Right ventricle myocardium superior (tissue), 1 donor: Measurements from ENCODE around the gene PTPN1. TPM values are rescaled to one million over a fixed set of nuclear protein-coding genes. Genes with fewer than 3 reads are reported as not detected.
A peak's percentile ranks its signal among the peaks of the same experiment; 100 is the strongest.
"Not testable (repeated sequence)": the region's sequence is repeated elsewhere in the genome, so short reads cannot be mapped to it uniquely, and the experiment has no call there.

Source experiments
- ATAC-seq: fragments of 200-7000 bp; cut with Tn5 transposase; one replicate; pipeline ENCODE4 v1.9.1; 2020; ENCODE audit warnings: mild to moderate bottlenecking; ENCODE audit not compliant: poor library complexity
- DNase-seq: peaks from one replicate; pipeline ENCODE4 v3.0.0-alpha.2; 2020
- intact Hi-C: fragments of 100-400 bp; cut with DNase I; formaldehyde crosslinking; loops from one replicate; pipeline ENCODE4 v1.11.2; 2022
- total RNA-seq: library from RNA; stranded (reverse); fragmentation: NEBNext Ultra II Directional; extraction: Animal tissue kit (Norgen Biotek cat#: 25700); gene quantifications from one replicate; pipeline ENCODE4 v1.2.1, GENCODE V29; 2021
- donor health status: DM: no; HTN: yes; CAD: no; lungs with severe emphysema.

Gene PTPN1
- total RNA-seq, 1 donor from 2014 or later: 20.1 TPM

DNA sequence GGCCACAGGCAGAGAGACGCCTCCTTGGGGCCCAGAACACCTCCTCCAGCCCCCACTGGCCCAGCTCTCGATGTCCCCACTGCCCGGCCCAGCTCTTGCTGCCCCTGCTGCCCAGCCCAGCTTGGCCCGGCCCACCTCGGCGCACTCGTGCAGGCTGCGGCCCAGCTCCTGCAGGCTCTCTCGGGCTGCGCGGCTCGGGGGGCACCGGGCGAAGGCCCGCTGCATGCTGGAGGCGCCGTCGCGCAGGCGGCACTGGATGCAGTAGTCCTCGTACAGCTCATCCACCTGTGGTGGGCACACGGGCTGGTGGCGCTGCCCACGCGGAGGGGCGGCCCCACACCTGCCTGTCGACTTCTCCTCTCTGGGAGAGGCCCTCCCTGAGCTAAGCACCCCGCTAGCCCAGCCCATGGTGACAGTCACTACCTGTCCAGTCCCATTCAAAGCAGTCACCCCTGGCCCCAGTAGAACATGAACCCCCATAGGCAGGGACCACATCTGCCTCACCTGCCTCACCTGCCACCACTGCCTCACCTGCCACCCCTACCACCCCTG lies 99.3 kb downstream of the PTPN1 start:
- DNase-seq: no peak

DNA sequence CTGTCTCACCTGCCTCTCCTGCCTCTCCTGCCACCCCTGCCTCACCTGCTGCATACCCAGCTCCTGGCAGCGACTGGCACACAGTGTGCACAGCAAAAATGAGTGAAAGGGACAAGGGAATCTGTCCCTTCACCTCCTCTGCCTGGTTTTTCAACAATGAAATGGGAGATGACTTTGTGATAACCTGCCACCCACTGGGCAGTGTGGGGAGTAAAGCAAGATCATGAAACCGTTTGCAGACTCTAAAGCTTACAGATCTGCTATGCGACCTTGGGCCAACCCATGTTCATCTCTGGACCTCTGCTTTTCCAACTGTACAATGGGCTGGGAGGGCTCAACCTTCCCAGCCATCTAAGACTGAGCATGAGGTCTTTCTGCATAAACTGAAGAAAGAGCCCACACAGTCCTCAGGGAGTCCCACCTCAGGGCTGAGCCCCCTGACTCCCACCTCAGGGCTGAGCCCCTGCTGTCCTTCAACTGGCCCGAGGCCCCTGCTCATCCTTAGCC lies 100.1 kb downstream of the PTPN1 start:
- no peak for ATAC-seq
- intact Hi-C loops: no loop called here
- DNase-seq: no peak

More for the DNA sequence above, 99.3 kb downstream of the PTPN1 start:
- intact Hi-C loops: no loop called here
- no peak for ATAC-seq

DNA sequence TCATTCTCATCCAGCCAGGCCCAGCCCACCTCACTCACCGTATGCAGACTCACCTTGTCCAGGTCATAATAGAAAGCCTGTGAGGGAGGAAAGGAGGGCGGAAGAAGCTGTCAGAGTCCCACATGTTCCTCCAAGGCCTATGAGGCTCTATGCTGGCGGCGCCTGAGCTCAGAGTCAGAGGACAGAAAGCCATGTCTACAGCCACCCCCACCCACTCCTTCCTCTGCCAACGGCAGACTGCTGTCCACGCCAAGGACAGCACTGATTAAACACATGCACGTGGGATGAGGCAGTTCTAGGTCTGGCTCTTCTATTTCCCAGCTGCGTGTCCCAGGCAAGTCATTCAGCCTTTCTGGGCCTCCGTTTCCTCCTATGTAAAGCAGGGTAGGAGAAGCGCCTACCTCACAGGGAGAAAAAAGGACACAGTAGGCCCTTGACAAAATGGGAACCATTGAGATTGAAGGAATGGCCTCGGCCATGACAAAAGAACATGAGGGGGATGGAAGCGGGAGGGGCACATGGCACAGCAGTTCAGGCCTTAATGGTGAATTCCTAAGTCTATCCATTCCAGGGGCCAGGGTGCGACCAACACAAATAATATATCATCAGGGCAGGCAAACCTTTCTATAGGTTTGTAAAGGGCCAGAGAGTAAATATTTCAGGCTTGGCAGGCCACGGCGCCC lies 101.1 kb downstream of the PTPN1 start:
- peak; percentile 85 for ATAC-seq
- intact Hi-C loops: no loop called here
- peak; percentile 66 for DNase-seq

DNA sequence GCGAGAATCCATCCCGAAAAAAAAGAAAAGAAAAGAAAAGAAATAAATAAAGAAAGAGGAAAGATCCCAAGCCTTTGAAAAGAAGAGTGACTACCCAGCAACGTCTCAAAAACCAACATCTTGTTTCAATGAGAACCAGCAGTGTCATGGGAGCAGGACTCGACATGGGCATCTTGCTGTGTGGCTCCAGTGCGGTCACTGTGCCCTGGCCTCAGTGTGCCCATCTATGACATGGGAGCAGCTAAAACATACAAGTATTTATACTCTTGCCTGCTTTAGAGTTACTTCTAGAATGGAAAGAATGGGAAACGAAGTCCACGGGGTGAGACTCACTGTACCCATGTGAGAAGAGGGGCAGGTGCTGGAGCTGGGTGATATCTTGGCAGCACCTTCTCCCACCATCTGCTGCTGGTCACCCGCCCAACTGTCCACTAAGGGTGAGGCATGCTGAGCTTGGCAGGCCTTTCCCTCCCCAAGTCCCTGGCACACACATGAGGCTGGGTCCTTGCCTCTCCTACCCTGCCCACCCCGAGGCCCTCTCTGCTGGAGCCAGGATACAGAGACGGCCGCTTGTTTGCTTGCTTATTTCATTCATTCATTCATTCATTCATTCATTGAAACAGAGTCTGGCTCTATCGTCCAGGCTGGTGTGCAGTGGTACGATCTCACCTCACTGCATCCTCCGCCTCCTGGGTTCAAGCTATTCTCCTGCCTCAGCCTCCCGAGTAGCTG lies 103.4 kb downstream of the PTPN1 start:
- no peak for ATAC-seq
- intact Hi-C loops: no loop called here

DNA sequence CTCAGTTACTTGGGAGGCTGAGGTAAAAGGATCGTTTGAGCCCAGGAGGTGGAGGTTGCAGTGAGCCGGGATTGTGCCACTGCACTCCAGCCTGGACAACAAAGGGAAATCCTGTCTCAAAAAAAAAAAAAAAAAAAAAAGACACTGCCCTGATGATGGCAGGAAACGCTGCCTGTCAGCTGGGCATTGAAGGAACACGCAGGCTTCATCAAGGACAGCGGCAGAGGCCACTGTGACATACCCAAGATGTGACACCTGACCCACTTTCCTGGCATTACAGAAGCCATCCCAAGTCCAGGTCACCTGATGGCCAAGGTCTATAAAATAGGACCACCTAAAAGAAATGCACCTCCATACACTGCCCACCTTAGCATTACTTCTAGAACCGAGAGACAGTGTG lies 105.2 kb downstream of the PTPN1 start:
- DNase-seq (no peak), ATAC-seq (no peak)
- intact Hi-C loops: no loop called here

More for the DNA sequence above, 103.4 kb downstream of the PTPN1 start:
- DNase-seq: no peak

DNA sequence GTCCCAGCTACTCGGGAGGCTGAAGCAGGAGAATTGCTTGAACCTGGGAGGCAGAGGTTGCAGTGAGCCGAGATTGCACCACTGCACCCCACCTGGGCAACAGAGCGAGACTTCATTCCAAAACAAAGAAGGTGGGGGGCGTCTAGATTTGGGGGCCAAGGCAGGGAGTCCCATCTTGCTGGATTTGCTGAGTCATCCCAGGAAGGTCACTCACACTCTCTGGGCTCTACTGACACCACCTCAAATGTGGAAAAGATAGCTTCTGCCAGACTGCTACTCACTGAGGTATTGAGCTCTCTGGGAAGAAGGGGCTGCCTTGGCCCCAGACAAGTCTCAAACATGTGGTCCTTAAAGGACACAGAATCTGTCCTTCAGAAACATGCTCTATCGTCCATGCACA lies 106.8 kb downstream of the PTPN1 start:
- ATAC-seq (no peak), DNase-seq (no peak)
- intact Hi-C loops: no loop called here

DNA sequence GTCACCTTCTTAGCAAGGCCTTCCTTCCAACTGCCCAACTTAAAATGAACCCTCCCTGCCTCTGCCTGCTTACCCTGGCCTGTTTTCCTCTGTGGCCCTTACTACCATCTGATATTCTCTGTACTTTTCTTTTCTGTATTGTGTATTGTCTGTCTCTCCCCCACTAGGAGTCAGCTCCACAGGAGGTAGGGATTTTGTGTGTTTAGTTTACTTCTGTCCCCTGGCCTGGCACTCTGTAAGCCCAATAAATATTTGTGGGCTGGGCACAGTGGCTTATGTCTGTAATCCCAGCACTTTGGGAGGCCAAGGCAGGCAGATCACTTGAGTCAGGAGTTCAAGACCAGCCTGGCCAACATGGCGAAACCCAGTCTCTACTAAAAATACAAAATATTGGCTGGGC lies 108.4 kb downstream of the PTPN1 start:
- no peak for ATAC-seq
- intact Hi-C loops: no loop called here

DNA sequence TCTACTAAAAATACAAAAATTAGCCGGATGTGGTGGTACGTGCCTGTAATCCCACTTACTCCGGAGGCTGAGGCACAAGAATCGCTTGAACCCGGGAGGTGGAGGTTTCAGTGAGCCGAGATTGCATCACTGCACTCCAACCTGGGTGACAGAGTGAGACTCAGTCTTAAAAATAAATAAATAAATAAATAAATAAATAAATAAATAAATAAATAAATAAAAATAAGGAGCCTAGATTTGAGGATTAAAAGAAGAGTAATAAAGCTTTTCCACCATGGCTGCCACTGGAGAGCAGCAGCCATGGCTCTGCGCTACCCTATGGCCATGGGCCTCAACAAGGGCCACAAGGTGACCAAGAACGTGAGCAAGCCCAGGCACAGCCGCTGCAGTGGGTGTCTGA lies 110.3 kb downstream of the PTPN1 start:
- DNase-seq, ATAC-seq: not testable (repeated sequence)
- intact Hi-C loops: loop anchor here (10.0 kb wide), 1 partner anchor 124 kb away; no protein-coding TSS in a partner anchor

More for the DNA sequence above, 108.4 kb downstream of the PTPN1 start:
- DNase-seq: no peak

DNA sequence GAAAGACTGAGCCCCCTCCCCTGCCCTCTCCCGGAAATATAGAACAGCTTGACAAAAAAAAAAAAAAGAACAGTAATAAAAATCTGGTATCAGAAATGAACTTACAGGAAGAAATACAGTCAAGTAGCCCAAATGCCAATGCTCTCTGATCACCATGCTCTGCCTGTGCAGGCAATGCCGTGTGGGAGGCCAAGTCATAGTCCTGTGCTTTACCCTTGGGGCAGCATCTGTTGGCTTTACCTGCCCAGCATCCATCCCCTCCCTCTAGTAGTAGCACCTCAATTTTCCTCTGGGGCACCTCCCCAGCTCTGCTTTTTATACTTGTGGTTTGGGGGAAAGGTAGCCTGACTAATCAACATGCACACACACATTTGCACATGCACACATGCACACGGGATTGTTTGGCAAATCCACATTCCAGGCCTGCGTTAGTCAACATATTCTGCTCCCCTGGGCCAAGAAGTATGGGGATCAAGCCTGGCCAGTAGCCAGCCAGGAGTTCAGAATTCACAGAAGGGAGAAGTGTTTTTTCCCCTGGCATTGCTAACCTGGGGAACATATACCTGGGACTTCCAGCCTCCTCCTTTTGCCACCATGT lies 111.0 kb downstream of the PTPN1 start:
- ATAC-seq: no peak
- DNase-seq: no peak
- intact Hi-C loops: loop anchor here (10.0 kb wide), 1 partner anchor 124 kb away; no protein-coding TSS in a partner anchor

DNA sequence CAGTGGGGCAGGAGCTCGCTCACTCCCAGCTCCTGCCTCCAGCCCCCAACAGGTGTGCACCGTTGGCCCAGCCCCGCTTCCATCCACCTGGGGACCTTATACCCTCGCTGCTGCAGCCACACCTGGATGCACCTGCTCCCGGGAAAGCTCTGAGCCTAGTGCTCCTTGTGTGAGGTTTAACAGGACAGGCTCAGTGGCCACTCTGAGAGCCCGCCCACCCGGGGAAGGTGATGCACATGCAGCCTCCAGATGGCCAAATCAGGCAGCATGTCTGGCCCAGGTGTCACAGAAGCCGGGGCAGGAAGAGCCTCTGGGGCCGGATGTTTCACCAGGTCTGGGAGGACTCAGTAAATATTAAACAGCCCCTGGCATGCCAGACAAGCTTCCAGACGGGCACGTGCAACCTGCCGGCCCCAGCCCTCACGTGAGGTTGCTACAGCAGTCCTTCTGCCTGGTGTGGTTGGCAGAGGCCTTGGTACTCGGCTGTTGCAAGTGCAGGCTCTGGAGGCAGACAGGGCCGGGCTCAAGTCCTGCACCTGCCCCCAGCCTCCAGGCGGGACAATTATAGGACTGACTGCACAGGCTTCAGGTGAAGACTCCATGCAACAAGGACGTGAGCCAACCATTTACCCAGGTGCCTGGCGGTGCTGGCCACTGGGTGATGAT lies 114.3 kb downstream of the PTPN1 start:
- DNase-seq (no peak), ATAC-seq (peak; percentile 24)
- intact Hi-C loops: loop anchor here (10.0 kb wide), 1 partner anchor 120 kb away; no protein-coding TSS in a partner anchor

DNA sequence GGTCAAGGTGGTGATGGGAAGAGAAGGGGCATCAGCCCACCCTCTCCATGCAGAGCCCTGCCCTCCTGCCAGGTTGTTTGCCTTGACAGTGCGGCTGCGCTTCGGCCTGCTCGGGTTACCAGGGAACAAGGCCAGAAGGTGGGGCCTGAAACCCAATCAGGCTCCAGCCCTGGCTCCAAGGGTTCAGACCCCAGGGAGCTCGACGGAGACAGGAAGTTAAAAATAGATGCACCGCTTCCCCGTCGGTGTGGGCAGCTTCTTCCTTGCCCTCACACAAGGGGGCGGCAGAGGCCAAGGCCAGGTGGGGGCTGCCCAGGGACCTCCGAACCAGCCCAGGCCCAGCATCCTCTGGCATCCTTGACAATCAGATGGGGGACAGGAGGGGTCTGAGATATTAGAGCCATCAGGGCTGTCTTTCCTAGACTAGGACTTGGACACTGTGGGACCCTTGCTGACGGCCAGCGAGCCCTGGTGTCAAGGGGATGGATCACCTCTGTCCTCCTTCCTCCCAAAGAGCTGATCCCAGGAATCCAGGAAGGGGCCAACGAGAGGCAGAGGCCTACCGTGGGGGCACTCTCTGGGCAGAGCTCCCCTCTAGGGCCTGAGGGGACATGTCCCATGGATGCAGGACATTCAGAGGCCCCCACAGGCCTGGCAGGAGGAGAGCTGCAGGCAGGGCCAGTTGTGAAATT lies 115.9 kb downstream of the PTPN1 start:
- intact Hi-C loops: loop anchor here (10.0 kb wide), 1 partner anchor 119 kb away; no protein-coding TSS in a partner anchor
- peak; percentile 78 for DNase-seq

DNA sequence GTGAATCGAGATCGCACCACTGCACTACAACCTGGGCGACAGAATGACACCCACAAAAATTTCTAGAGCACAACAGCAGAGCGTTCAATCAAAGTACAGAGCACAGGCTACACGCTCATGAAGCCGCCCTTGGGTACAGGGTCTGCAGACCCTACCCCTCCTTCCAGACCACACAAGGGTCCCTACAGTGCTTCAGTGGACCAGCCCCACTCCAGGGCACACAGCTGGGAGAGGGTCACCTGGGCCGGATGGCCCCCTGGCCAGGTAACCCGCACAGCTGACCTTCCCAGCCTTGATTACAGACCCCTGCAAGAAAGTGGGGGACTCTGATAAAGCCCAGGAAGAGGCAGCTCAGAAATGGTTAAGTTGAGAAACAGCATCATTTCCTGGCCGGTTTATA lies 117.6 kb downstream of the PTPN1 start:
- no peak for DNase-seq
- intact Hi-C loops: loop anchor here (10.0 kb wide), 1 partner anchor 117 kb away; no protein-coding TSS in a partner anchor
- ATAC-seq: no peak

More for the DNA sequence above, 115.9 kb downstream of the PTPN1 start:
- ATAC-seq: peak; percentile 76

DNA sequence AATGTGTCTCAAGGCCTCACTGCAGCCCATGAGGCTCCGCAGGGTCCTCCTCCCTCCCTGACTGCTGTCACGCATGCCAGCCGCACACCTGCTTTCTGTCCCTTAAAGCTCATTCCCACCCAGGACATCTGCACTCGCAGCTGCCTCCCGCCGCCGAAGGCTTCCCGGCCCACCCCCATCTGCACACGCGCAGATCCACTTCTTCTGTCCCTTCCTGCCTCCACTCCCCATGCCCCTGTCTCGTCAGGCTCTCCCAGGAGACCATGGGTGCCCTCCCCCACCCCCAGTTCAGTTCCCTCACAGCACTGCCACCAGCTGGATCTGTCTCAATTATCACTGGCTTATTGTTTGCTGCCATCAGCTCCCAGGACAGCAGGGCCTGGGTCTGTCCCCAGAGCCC lies 118.1 kb downstream of the PTPN1 start:
- DNase-seq (no peak), ATAC-seq (no peak)
- intact Hi-C loops: loop anchor here (10.0 kb wide), 1 partner anchor 116 kb away; no protein-coding TSS in a partner anchor

DNA sequence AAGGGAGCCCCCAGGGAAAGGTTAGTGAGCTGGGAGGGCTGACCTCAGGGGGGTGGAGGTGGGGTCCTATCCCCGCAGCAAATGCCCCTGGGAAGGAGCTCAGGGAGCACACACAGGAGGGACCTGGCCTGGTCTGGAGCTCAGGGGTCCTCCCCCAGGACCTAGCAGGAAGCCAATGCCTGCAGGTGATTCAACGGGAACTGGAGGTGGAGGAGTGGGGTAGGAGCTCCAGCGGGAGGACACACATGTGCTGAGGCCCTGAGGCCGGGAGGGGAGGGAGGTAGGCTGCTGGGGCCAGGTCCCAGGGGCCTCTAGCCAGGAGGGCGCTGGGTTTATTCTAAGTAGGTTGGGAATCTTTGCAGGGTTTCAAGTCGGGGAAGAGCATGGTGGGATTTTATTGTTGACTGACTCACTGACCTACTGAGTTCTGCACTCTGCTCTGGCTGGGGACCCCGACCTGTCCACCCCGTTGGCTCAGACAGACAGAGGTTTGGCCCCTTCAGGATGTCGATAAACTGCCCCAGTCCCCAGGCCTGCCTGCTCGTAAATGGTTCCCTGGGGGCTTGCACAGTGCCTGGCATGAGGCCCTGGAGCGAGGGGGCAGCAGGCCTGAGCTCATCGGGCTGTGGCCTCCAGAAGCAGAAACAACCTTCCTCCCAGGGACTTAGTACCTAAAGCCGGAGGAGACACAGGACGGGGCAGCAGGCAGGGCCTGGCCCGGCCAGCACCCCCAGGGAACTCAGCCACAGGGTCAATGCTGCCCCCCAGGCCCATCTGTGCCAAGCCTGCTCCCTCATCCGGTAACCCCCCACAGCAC lies 118.9 kb downstream of the PTPN1 start:
- intact Hi-C loops: loop anchor here (10.0 kb wide), 1 partner anchor 116 kb away; no protein-coding TSS in a partner anchor
- no peak for ATAC-seq
- DNase-seq: no peak

DNA sequence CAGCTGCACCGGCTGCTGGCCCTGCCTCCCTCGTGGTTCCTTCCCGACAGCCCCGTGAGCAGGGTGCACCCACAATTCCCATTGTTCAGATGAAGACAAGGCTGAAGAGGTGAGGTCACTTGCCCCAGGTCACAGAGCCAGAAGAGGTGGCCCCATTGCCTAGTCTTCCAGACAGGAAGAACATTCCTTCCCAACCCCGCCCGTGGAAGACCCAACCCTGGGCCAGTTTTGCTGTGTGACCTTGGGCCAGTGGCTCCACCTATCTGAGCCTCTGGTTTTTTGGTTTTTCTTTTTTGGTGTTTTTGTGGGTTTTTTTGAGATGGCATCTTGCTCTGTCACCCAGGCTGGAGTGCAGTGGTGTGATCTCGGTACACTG lies 119.5 kb downstream of the PTPN1 start:
- ATAC-seq: no peak
- intact Hi-C loops: loop anchor here (10.0 kb wide), 1 partner anchor 115 kb away; no protein-coding TSS in a partner anchor
- no peak for DNase-seq

DNA sequence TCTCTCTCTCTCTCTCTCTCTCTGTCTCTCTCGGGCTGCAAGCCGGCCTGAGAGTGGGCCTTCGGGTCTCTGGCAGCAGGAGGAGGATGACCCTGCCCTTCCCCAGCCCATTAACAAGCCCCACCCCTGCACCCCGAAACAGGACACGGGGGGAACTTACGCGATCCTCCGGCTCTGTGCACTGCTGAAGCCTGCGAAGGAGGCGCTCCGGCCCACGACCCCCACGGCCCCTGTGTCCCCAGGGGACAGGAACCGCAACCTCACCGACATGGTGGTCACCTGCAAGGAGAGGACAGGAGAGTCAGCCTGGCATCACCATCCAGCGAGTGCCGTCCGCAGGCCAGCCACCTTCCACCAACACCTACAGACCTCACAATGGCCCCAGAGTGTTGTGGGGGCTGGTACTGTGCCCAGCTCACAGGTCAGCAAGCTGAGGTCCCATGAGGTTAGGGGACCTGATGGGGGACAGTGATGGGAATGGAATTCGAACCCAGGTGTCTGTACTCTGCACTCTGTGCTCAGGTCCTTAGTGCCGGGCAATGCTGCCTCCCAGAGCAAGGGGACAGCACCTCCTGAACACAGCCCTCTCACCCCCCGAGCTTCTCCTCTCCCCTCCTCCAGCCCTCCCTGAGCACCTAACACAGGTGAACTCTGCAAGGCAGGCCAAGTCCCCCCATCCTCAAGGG lies 120.5 kb downstream of the PTPN1 start:
- ATAC-seq (no peak), DNase-seq (no peak)
- intact Hi-C loops: no loop called here
